ENCODE measurements around the gene TENT5C. TPM values are rescaled to one million over a fixed set of nuclear protein-coding genes. Genes with fewer than 3 reads are reported as not detected.

The TENT5C gene
- total and polyA plus RNA-seq, 9 of the 15 experiments (the other 6 are each of a cell fraction or from before 2014, with no cell fraction given), result 1.8 to 7.7 (median 4.0) TPM

DNA sequence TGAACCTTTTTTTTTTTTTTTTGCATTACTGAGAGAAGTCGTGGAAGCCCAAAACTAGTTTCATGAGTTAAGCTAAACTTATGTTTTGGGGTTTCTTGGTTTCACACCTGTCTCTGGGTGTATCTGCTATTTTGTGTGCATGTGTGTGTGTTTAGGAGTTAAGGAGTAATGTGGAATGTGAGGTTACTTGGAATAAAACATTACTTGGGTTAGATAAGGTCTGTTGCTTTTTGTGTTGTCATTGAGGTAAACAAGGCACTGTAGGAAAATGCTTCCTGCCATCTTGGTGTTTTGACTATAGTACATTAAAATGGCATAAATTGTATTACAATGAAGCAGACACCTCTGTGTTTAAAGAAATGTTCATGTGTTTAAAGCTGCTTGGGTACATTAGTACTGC lies 2.9 kb downstream of the TENT5C start (continued):
- 0 out of 2 replicates have a peak, but pooled peaks have one; percentile 10 for TF ChIP-seq ZEB2 (IDR thresholded peaks at IDR 0.05)
- TF ChIP-seq HDAC6 (IDR thresholded peaks at IDR 0.05; ENCODE audit: low read depth, low read length), result no peak
- TF ChIP-seq ZNF436 (CRISPR knock-in tag; IDR thresholded peaks at IDR 0.05), result no peak
- no peak for TF ChIP-seq KLF6 (CRISPR knock-in tag; IDR thresholded peaks at IDR 0.05; ENCODE audit: borderline replicate concordance)
- TF ChIP-seq ZNF316 (IDR thresholded peaks at IDR 0.05), result peak; percentile 9; the same call in 1 of the 2 replicates
- no peak; the same call in 1 of the 2 replicates for TF ChIP-seq STAT5A (IDR thresholded peaks at IDR 0.05; ENCODE audit: borderline replicate concordance, low read length)
- no peak for TF ChIP-seq HSF4 (CRISPR knock-in tag; IDR thresholded peaks at IDR 0.05; ENCODE audit: borderline replicate concordance)
- no peak for TF ChIP-seq THRAP3 (IDR thresholded peaks at IDR 0.05; ENCODE audit: borderline replicate concordance)
- TF ChIP-seq ZBTB40 (IDR thresholded peaks at IDR 0.05), result 0 out of 2 replicates have a peak, but pooled peaks have one; percentile 18
- TF ChIP-seq ZBTB40 (CRISPR knock-in tag; IDR thresholded peaks at IDR 0.05), result no peak
- TF ChIP-seq ZSCAN29 (IDR thresholded peaks at IDR 0.05), result no peak
- no peak for TF ChIP-seq YBX1 (IDR thresholded peaks at IDR 0.05)
- TF ChIP-seq ZBTB5 (IDR thresholded peaks at IDR 0.05), result no peak
- TF ChIP-seq TFAM (CRISPR knock-in tag; conservative IDR thresholded peaks at IDR 0.05), result no peak
- TF ChIP-seq KDM2B (CRISPR knock-in tag; IDR thresholded peaks at IDR 0.05), result no peak
- no peak for TF ChIP-seq HNRNPLL (IDR thresholded peaks at IDR 0.05; ENCODE audit: low read depth, low read length, poor library complexity, severe bottlenecking)
- no peak for TF ChIP-seq ZNF764 (CRISPR knock-in tag; IDR thresholded peaks at IDR 0.05; ENCODE audit: low read depth)
- no peak for TF ChIP-seq ZNF589 (CRISPR knock-in tag; IDR thresholded peaks at IDR 0.05; ENCODE audit: low read depth)
- TF ChIP-seq SMC3 (conservative IDR thresholded peaks at IDR 0.05; ENCODE audit: insufficient read depth, low read depth, low read length), result no peak
- TF ChIP-seq HDAC3 (IDR thresholded peaks at IDR 0.05; ENCODE audit: borderline replicate concordance, partially characterized antibody), result no peak
- TF ChIP-seq CTBP1 (IDR thresholded peaks at IDR 0.05; ENCODE audit: borderline replicate concordance), result no peak

Data from K562 (cell line).